CD14-positive monocyte (primary cell): ENCODE results near the gene MLXIP. TPM values are rescaled to one million over a fixed set of nuclear protein-coding genes. Genes with fewer than 3 reads are reported as not detected.
A peak's percentile ranks its signal among the peaks of the same experiment; 100 is the strongest.

Experiments
- DNase-seq, 3 donors: peaks; one replicate each; pipeline ENCODE4 v3.0.0-alpha.2; 2011 to 2022
- H2AFZ ChIP-seq: 2 replicates; pipeline ENCODE4 v1.6.0; 2012; ENCODE audit warnings: mild to moderate bottlenecking, low read depth, low read length, inconsistent platforms; ENCODE audit not compliant: insufficient read depth, poor library complexity, severe bottlenecking
- H3K27ac ChIP-seq, 2 donors: 1 replicate in 1 of 2; 2 replicates in 1 of 2; pipeline ENCODE4 v1.5.1; 2012 to 2013; ENCODE audit warnings: low read length in 2 of 2, control low read depth in 1 of 2, inconsistent platforms in 1 of 2, low read depth in 1 of 2, mild to moderate bottlenecking in 1 of 2
- H3K27me3 ChIP-seq, 2 donors: one replicate each; pipeline versions ENCODE4 v1.6.0 to v1.6.1; 2011 to 2013; ENCODE audit warnings: low read length in 2 of 2; ENCODE audit not compliant: control insufficient read depth in 2 of 2, insufficient read depth in 2 of 2
- H3K36me3 ChIP-seq, 2 donors: replicated peaks in 1 of 2; 1 replicate in 1 of 2; 2 replicates in 1 of 2; pipeline versions ENCODE4 v1.5.1 to v1.6.1; 2012 to 2013; ENCODE audit warnings: low read length in 2 of 2, control low read depth in 1 of 2, inconsistent platforms in 1 of 2, mild to moderate bottlenecking in 1 of 2; ENCODE audit not compliant: insufficient read depth in 2 of 2, control insufficient read depth in 1 of 2
- H3K4me1 ChIP-seq, 2 donors: 1 replicate in 1 of 2; 2 replicates in 1 of 2; pipeline versions ENCODE4 v1.5.1 to v1.6.1; 2012 to 2013; ENCODE audit warnings: low read length in 2 of 2, control low read depth in 1 of 2, inconsistent platforms in 1 of 2, mild to moderate bottlenecking in 1 of 2, moderate library complexity in 1 of 2; ENCODE audit not compliant: insufficient read depth in 2 of 2, control insufficient read depth in 1 of 2
- H3K4me2 ChIP-seq: replicated peaks from 2 replicates; pipeline ENCODE3; 2012; ENCODE audit warnings: low read length, moderate library complexity, mild to moderate bottlenecking; ENCODE audit not compliant: poor library complexity, severe bottlenecking; ENCODE audit errors: extremely low read depth
- H3K4me3 ChIP-seq, 3 experiments: fragments of 200-600 bp in 1 of 3; sonication (generic) in 1 of 3; replicated peaks in 1 of 3; 1 replicate in 2 of 3; 2 replicates in 1 of 3; pipeline ENCODE4 v1.5.1; 2011 to 2013; ENCODE audit warnings: low read length in 3 of 3, mild to moderate bottlenecking in 3 of 3, control low read depth in 2 of 3, low read depth in 2 of 3, inconsistent platforms in 1 of 3, moderate library complexity in 1 of 3
- H3K79me2 ChIP-seq: 2 replicates; pipeline ENCODE4 v1.6.0; 2012; ENCODE audit warnings: mild to moderate bottlenecking, control low read depth, inconsistent platforms, low read length, moderate library complexity; ENCODE audit not compliant: insufficient read depth
- H3K9ac ChIP-seq: 2 replicates; pipeline ENCODE4 v1.6.0; 2017; ENCODE audit warnings: low read length, mild to moderate bottlenecking; ENCODE audit not compliant: insufficient read depth, poor library complexity, severe bottlenecking
- H3K9me3 ChIP-seq, 2 donors: replicated peaks in 1 of 2; 1 replicate in 1 of 2; 2 replicates in 1 of 2; pipeline versions ENCODE4 v1.5.1 to v1.6.1; 2012 to 2013; ENCODE audit warnings: low read length in 2 of 2, control low read depth in 1 of 2; ENCODE audit not compliant: control insufficient read depth in 1 of 2, insufficient read depth in 1 of 2
- H4K20me1 ChIP-seq: 2 replicates; pipeline ENCODE4 v1.6.0; 2012; ENCODE audit warnings: mild to moderate bottlenecking, low read length, control low read depth, moderate library complexity; ENCODE audit not compliant: insufficient read depth
- H3K27ac Mint-ChIP-seq, 7 donors: one replicate each; pipeline ENCODE4 v1.8.0; 2020; ENCODE audit warnings: mild to moderate bottlenecking in 7 of 7, mixed read lengths in 7 of 7, moderate library complexity in 6 of 7, inconsistent platforms in 2 of 7
- H3K27me3 Mint-ChIP-seq, 3 donors: one replicate each; pipeline ENCODE4 v1.8.0; 2021 to 2022; ENCODE audit warnings: low read depth in 3 of 3, mild to moderate bottlenecking in 3 of 3, mixed read lengths in 3 of 3, moderate library complexity in 3 of 3, inconsistent platforms in 1 of 3
- H3K36me3 Mint-ChIP-seq, 2 donors: one replicate each; pipeline ENCODE4 v1.8.0; 2020; ENCODE audit warnings: mixed read lengths in 2 of 2, inconsistent platforms in 1 of 2, mild to moderate bottlenecking in 1 of 2
- H3K4me1 Mint-ChIP-seq: one replicate; pipeline ENCODE4 v1.8.0; 2020; ENCODE audit warnings: mild to moderate bottlenecking, mixed read lengths
- H3K4me3 Mint-ChIP-seq, 2 donors: one replicate each; pipeline ENCODE4 v1.8.0; 2020; ENCODE audit warnings: mild to moderate bottlenecking in 2 of 2, mixed read lengths in 2 of 2, moderate library complexity in 1 of 2
- H3K9me3 Mint-ChIP-seq, 7 donors: one replicate each; pipeline ENCODE4 v1.8.0; 2020 to 2022; ENCODE audit warnings: mixed read lengths in 7 of 7, mild to moderate bottlenecking in 6 of 7, moderate library complexity in 6 of 7, inconsistent platforms in 2 of 7
- CTCF ChIP-seq: fragments of 200-600 bp; IDR thresholded peaks from one replicate; pipeline ENCODE4 v1.8.0; 2022; ENCODE audit warnings: antibody characterized with exemption, mild to moderate bottlenecking
- WGBS: methylation state at CpG from one replicate; pipeline ENCODE4 v1.1.5; 2013; ENCODE audit warnings: missing lambda C conversion rate; ENCODE audit not compliant: insufficient coverage; 5-methylcytosine and 5-hydroxymethylcytosine counted together
- intact Hi-C, 2 donors: fragments of 100-400 bp; cut with micrococcal nuclease; formaldehyde crosslinking; loops; one replicate each; pipeline versions ENCODE4 v1.15.0 to v1.15.1; 2023
- polyA plus RNA-seq, 3 donors: library from polyadenylated mRNA; depleted of rRNA in 1 of 3; unstranded in 2 of 3; stranded (reverse) in 1 of 3; fragments of 300-500 nt in 2 of 3; fragments of >200 nt in 1 of 3; fragmentation: Illumina TruSeq in 2 of 3; gene quantifications; 1 replicate in 2 of 3; 2 replicates in 1 of 3; pipeline ENCODE4 v1.2.3, GENCODE V29; 2012 to 2021

MLXIP gene
- polyA plus RNA-seq, 3 donors: 4.5 to 44.8 (median 4.6) TPM

GRCh38 chr12:122150127-122150681 is 71.6 kb downstream of the MLXIP start:
- H3K4me2 ChIP-seq: no peak overlapping the region
- H3K4me3 ChIP-seq: no peak overlapping the region
- no peaks in the 10 kb centered on the region for H3K79me2 ChIP-seq
- no peak overlapping the region for H3K9ac ChIP-seq
- no peaks in the 10 kb centered on the region for H3K4me1 ChIP-seq
- Mint-ChIP-seq H3K27ac (no peak overlapping the region), H3K4me1 (peaks cover 7% of the 10 kb centered on the region), H3K4me3 (peak overlapping the region in 1 of 2 donors; percentile 13), H3K36me3 (peaks cover 0 to 3% of the 10 kb centered on the region in 2 donors), H3K27me3 (peaks cover 1 to 12% (median 7%) of the 10 kb centered on the region in 3 donors), H3K9me3 (no peaks in the 10 kb centered on the region)
- no peaks in the 10 kb centered on the region for H3K27me3 ChIP-seq
- peaks cover 36% of the 10 kb centered on the region for H4K20me1 ChIP-seq
- intact Hi-C loops: no loop called here
- no CpG with 5 or more reads among the region's 8 CpGs for WGBS
- no peaks in the 10 kb centered on the region for H3K9me3 ChIP-seq
- H3K27ac ChIP-seq: no peak overlapping the region
- TF ChIP-seq CTCF: no peak
- H3K36me3 ChIP-seq: no peaks in the 10 kb centered on the region
- H2AFZ ChIP-seq: no peak overlapping the region
- no peak for DNase-seq

GRCh38 chr12:122152754-122153153 is 74.2 kb downstream of the MLXIP start:
- Histone ChIP-seq H4K20me1 (peaks cover 10% of the 10 kb centered on the region), H3K36me3 (no peaks in the 10 kb centered on the region), H3K4me2 (no peak overlapping the region), H3K9ac (no peak overlapping the region), H3K4me1 (no peaks in the 10 kb centered on the region), H3K27ac (no peak overlapping the region), H2AFZ (no peak overlapping the region), H3K4me3 (no peak overlapping the region), H3K9me3 (no peaks in the 10 kb centered on the region), H3K79me2 (no peaks in the 10 kb centered on the region), H3K27me3 (no peaks in the 10 kb centered on the region)
- H3K9me3 Mint-ChIP-seq: no peaks in the 10 kb centered on the region
- no peaks in the 10 kb centered on the region for H3K36me3 Mint-ChIP-seq
- 100% methylated on average over 6 of the region's 9 CpGs for WGBS
- no peak for DNase-seq
- H3K4me1 Mint-ChIP-seq: peaks cover 7% of the 10 kb centered on the region
- TF ChIP-seq CTCF: no peak
- intact Hi-C loops: no loop called here
- H3K4me3 Mint-ChIP-seq: peak overlapping the region in 1 of 2 donors; percentile 17
- peaks cover 1 to 12% (median 10%) of the 10 kb centered on the region in 3 donors for H3K27me3 Mint-ChIP-seq
- peak overlapping the region in 1 of 7 donors; percentile 5 for H3K27ac Mint-ChIP-seq
